Measurements from ENCODE around the gene ACTN1. TPM values are rescaled to one million over a fixed set of nuclear protein-coding genes. Genes with fewer than 3 reads are reported as not detected.

ACTN1 gene
- total RNA-seq, 4 donors from 2014 or later = 48.1 to 90.4 (median 64.8) TPM

DNA sequence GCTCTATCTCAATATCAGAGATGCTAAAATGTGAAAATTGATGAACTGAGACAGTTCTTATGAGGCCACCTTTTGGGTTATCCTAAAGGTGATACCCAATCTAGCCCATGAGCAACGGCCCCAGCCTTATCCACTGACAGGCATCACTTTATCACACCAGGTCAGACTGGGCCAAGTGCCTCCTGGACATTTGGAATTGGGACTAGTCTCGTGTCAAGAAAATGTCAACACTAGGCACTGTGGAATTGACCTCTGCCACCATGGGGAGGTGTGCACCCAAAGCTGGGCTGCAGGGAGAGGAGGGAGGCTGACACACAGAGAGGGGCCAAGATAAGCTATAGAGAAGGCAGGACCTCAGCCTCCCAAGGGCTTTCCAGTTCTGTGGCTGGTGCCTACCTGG, 107.7 kb downstream of the ACTN1 start:
- peaks cover 13 to 14% of the 10 kb centered on the region in 2 donors for H3K36me3 ChIP-seq
- H3K27ac ChIP-seq = no peak overlapping the region
- TF ChIP-seq POLR2A (IDR thresholded peaks at IDR 0.05) = no peak
- no peak for TF ChIP-seq CTCF (IDR thresholded peaks at IDR 0.05)
- 88 to 97% methylated on average over 2 of the region's 2 CpGs for WGBS, 2 donors
- no peak for DNase-seq
- intact Hi-C loops (cut with DNase I) = no loop called here
- no peaks in the 10 kb centered on the region for H3K4me1 ChIP-seq
- no peaks in the 10 kb centered on the region for H3K9me3 ChIP-seq
- H3K4me3 ChIP-seq (replicated peaks in 1 of 3) = no peak overlapping the region
- no peaks in the 10 kb centered on the region for H3K27me3 ChIP-seq

DNA sequence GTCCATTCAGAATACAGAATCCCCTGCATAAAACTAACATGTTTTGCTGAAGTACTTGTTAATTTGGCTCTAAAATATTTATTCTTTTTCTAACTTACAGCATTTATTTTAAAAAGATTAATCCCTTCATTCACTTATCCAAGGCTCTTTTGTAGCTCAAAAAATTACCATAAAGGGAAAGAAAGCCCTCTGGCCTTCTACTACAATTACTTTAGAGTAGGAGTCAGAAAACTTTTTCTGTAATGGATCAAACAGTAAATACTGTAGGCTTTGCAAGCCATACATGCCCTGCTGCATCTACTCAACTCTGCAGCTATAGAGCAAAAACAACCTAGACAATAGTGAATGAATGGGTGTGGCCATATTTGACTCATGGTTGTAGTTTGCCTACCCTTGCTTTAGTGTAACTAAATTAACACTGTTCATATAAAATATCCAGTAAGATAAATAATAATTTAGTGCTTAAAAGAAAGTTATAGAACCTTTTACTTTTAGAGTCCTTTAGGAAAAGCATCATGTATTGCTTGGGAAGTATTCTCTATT, 112.0 kb downstream of the ACTN1 start:
- intact Hi-C loops (cut with DNase I) = no loop called here
- no peak for DNase-seq
- peaks cover 0 to 4% of the 10 kb centered on the region in 2 donors for H3K36me3 ChIP-seq
- no peak overlapping the region for H3K4me3 ChIP-seq (replicated peaks in 1 of 3)
- H3K27me3 ChIP-seq = no peaks in the 10 kb centered on the region
- no peaks in the 10 kb centered on the region for H3K9me3 ChIP-seq
- no peaks in the 10 kb centered on the region for H3K4me1 ChIP-seq
- no peak for TF ChIP-seq CTCF (IDR thresholded peaks at IDR 0.05)
- no peak overlapping the region for H3K27ac ChIP-seq

GRCh38 chr14:68865542-68865941, 113.6 kb downstream of the ACTN1 start:
- no peaks in the 10 kb centered on the region for H3K4me1 ChIP-seq
- no peak for DNase-seq
- 92 to 94% methylated on average over 2 of the region's 2 CpGs for WGBS, 2 donors
- H3K27me3 ChIP-seq = no peaks in the 10 kb centered on the region
- TF ChIP-seq POLR2A (IDR thresholded peaks at IDR 0.05) (no peak), CTCF (IDR thresholded peaks at IDR 0.05) (no peak)
- H3K36me3 ChIP-seq = no peaks in the 10 kb centered on the region
- no peak overlapping the region for H3K4me3 ChIP-seq (replicated peaks in 1 of 3)
- H3K9me3 ChIP-seq = no peaks in the 10 kb centered on the region
- H3K27ac ChIP-seq = no peak overlapping the region
- intact Hi-C loops (cut with DNase I) = no loop called here

DNA sequence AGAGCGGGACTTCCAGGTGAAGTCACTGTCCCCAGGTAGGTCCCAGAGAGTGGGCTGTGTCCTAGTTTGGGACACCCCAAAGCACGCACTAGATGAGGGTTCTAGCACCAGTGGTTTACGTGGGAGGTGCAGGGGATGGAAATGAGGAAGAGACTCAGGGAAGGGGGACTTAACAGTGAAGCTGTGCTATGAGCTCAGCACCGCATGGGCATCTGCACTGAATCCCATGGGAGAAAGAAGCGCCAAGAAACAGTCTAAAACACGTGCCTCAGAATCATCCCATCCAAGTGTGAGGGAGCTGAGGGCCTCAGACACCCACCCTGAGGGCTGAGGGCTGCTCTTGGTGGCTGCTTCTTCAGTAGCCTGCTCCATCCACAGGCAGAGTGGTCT, 114.7 kb downstream of the ACTN1 start:
- Histone ChIP-seq H3K27me3 (no peaks in the 10 kb centered on the region), H3K9me3 (no peaks in the 10 kb centered on the region), H3K27ac (no peak overlapping the region), H3K4me1 (no peaks in the 10 kb centered on the region), H3K36me3 (no peaks in the 10 kb centered on the region), H3K4me3 (replicated peaks in 1 of 3) (no peak overlapping the region)
- WGBS, 2 donors = 86 to 87% methylated on average over 6 of the region's 6 CpGs
- no peak for DNase-seq
- intact Hi-C loops (cut with DNase I) = no loop called here
- no peak for TF ChIP-seq POLR2A (IDR thresholded peaks at IDR 0.05)
- no peak for TF ChIP-seq CTCF (IDR thresholded peaks at IDR 0.05)

- no peaks in the 10 kb centered on the region for H3K9me3 ChIP-seq
- intact Hi-C loops (cut with DNase I) = no loop called here
- 73% methylated on average over 12 to 13 of the region's 13 CpGs for WGBS, 2 donors
- no peak for TF ChIP-seq POLR2A (IDR thresholded peaks at IDR 0.05)
- TF ChIP-seq CTCF (IDR thresholded peaks at IDR 0.05) = no peak
- no peak overlapping the region for H3K27ac ChIP-seq
- DNase-seq = no peak
- H3K36me3 ChIP-seq = no peaks in the 10 kb centered on the region
- no peaks in the 10 kb centered on the region for H3K4me1 ChIP-seq
- no peaks in the 10 kb centered on the region for H3K27me3 ChIP-seq
- H3K4me3 ChIP-seq (replicated peaks in 1 of 3) = no peak overlapping the region
Observed at GRCh38 chr14:68863610-68864360, 115.3 kb downstream of the ACTN1 start.
